Gastrocnemius medialis (tissue), 4 donors: ENCODE results near the gene RAD51B. TPM values are rescaled to one million over a fixed set of nuclear protein-coding genes. Genes with fewer than 3 reads are reported as not detected.
"Not testable (repeated sequence)": the region's sequence is repeated elsewhere in the genome, so short reads cannot be mapped to it uniquely, and the experiment has no call there.

Source experiments
- ATAC-seq, 2 donors: fragments of 150-250 bp; one replicate each; pipeline ENCODE4 v1.9.1; 2016
- DNase-seq, 2 donors: peaks; one replicate each; pipeline ENCODE4 v3.0.0-alpha.2; 2019
- H3K27ac ChIP-seq, 4 donors: fragments of 200-600 bp; sonication (generic); 1 replicate in 1 of 4; 2 replicates in 3 of 4; pipeline ENCODE4 v1.5.1; 2016 to 2018; ENCODE audit warnings: mild to moderate bottlenecking in 2 of 4, moderate library complexity in 1 of 4
- H3K27me3 ChIP-seq, 3 donors: fragments of 200-600 bp; sonication (generic) in 2 of 3; 1 replicate in 1 of 3; 2 replicates in 2 of 3; pipeline versions ENCODE4 v1.5.1 to v1.6.0; 2016 to 2019; ENCODE audit warnings: mild to moderate bottlenecking in 1 of 3, moderate library complexity in 1 of 3
- H3K36me3 ChIP-seq, 2 donors: fragments of 200-600 bp; sonication (generic) in 1 of 2; one replicate each; pipeline ENCODE4 v1.5.1; 2017 to 2018
- H3K4me1 ChIP-seq, 2 donors: fragments of 200-600 bp; sonication (generic) in 1 of 2; one replicate each; pipeline ENCODE4 v1.5.1; 2016 to 2017; ENCODE audit warnings: mild to moderate bottlenecking in 2 of 2
- H3K4me3 ChIP-seq, 4 donors: fragments of 200-600 bp; sonication (generic) in 3 of 4; 1 replicate in 1 of 4; 2 replicates in 3 of 4; pipeline ENCODE4 v1.5.1; 2016 to 2019; ENCODE audit warnings: mild to moderate bottlenecking in 2 of 4
- H3K9me3 ChIP-seq, 3 donors: fragments of 200-600 bp; sonication (generic) in 2 of 3; 1 replicate in 1 of 3; 2 replicates in 2 of 3; pipeline ENCODE4 v1.5.1; 2016 to 2019
- POLR2A ChIP-seq, 2 donors: fragments of 450-650 bp; IDR thresholded peaks; one replicate each; pipeline ENCODE4 v1.6.1; 2017; ENCODE audit warnings: antibody characterized with exemption in 2 of 2, mild to moderate bottlenecking in 2 of 2, moderate library complexity in 2 of 2
- in situ Hi-C, 4 donors: fragments of 200-750 bp; cut with MboI; loops; one replicate each; pipeline versions ENCODE4 v1.15.0 to v1.8.0; 2017; ENCODE audit warnings: low sequenced_read_pairs in 4 of 4
- intact Hi-C: fragments of 100-400 bp; cut with DNase I; formaldehyde crosslinking; loops from one replicate; pipeline ENCODE4 v1.15.1; 2023; ENCODE audit warnings: low total_unique reads
- total RNA-seq, 4 donors: library from RNA; depleted of rRNA; stranded (reverse); fragments of >200 nt; gene quantifications; one replicate each; pipeline versions ENCODE4 v1.1.0 to v1.2.3, GENCODE V29; 2016
- TF ChIP-seq, protein P1 (sequence below), 5 experiments: fragments of 450-650 bp in 3 of 5; fragments of 200-600 bp in 2 of 5; sonication (generic) in 2 of 5; IDR thresholded peaks in 4 of 5; conservative IDR thresholded peaks in 1 of 5; 1 replicate in 4 of 5; 2 replicates in 1 of 5; pipeline ENCODE4 v1.5.1; 2016 to 2019; ENCODE audit warnings: antibody characterized with exemption in 5 of 5, mild to moderate bottlenecking in 3 of 5, moderate library complexity in 3 of 5

RAD51B gene
- total RNA-seq, 4 donors from 2014 or later: 1.6 to 3.3 (median 2.4) TPM

DNA sequence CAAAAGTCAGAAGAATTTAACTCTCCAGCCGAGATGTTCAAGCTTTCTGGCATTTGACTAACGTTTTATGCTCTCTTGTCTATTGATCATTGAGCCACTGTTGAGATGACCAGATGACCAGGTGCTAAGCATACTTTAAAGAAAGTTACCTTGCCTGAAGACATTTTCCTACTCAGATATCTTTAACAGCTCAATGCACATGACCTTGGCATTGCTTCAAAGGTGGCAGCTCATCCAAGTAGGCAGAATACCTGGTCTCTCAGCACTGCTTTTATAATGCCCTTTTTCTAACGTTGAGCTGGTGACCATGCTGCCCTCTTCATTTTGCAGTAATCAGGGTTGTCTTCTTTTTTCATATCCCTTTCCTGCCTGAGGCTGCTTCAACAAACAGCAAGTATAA, 358.1 kb downstream of the RAD51B start:
- DNase-seq: no peak
- Histone ChIP-seq H3K36me3 (no peaks in the 10 kb centered on the region), H3K4me3 (no peak overlapping the region), H3K27ac (no peak overlapping the region), H3K4me1 (peaks cover 0 to 3% of the 10 kb centered on the region in 2 donors), H3K27me3 (no peaks in the 10 kb centered on the region), H3K9me3 (no peaks in the 10 kb centered on the region)
- no peak for ATAC-seq
- intact Hi-C loops (no loop called here), in situ Hi-C loops (no loop called here)
- TF ChIP-seq, protein P1, sequence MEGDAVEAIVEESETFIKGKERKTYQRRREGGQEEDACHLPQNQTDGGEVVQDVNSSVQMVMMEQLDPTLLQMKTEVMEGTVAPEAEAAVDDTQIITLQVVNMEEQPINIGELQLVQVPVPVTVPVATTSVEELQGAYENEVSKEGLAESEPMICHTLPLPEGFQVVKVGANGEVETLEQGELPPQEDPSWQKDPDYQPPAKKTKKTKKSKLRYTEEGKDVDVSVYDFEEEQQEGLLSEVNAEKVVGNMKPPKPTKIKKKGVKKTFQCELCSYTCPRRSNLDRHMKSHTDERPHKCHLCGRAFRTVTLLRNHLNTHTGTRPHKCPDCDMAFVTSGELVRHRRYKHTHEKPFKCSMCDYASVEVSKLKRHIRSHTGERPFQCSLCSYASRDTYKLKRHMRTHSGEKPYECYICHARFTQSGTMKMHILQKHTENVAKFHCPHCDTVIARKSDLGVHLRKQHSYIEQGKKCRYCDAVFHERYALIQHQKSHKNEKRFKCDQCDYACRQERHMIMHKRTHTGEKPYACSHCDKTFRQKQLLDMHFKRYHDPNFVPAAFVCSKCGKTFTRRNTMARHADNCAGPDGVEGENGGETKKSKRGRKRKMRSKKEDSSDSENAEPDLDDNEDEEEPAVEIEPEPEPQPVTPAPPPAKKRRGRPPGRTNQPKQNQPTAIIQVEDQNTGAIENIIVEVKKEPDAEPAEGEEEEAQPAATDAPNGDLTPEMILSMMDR (IDR thresholded peaks at IDR 0.05 in 4 of 5, conservative IDR thresholded peaks at IDR 0.05 in 1 of 5): no peak
- TF ChIP-seq POLR2A (IDR thresholded peaks at IDR 0.05): no peak

DNA sequence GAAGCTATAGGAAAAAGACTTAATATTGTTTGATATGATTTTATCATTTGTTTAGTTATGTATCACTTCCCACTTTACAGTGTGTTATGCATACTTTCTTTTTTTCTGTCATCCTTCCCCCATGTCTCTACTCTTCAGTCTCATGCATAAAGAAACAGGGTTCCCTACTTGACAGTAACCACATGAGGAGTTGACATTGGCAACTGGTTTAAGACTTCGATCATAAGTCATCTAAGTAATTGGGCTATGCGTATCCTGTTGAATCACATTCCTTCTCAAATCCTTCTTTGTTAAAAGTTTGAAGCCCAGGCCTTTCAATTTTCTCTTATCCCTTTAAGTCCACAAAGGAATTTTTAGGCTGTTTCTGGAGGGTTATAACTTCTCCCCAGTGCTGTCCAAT, 358.7 kb downstream of the RAD51B start:
- DNase-seq (no peak), ATAC-seq (no peak)
- Histone ChIP-seq H3K4me1 (no peaks in the 10 kb centered on the region), H3K36me3 (no peaks in the 10 kb centered on the region), H3K27me3 (no peaks in the 10 kb centered on the region), H3K4me3 (no peak overlapping the region), H3K27ac (no peak overlapping the region), H3K9me3 (no peaks in the 10 kb centered on the region)
- intact Hi-C loops: no loop called here
- in situ Hi-C loops: no loop called here
- TF ChIP-seq, protein P1 (IDR thresholded peaks at IDR 0.05 in 4 of 5, conservative IDR thresholded peaks at IDR 0.05 in 1 of 5): no peak
- TF ChIP-seq POLR2A (IDR thresholded peaks at IDR 0.05): no peak

DNA sequence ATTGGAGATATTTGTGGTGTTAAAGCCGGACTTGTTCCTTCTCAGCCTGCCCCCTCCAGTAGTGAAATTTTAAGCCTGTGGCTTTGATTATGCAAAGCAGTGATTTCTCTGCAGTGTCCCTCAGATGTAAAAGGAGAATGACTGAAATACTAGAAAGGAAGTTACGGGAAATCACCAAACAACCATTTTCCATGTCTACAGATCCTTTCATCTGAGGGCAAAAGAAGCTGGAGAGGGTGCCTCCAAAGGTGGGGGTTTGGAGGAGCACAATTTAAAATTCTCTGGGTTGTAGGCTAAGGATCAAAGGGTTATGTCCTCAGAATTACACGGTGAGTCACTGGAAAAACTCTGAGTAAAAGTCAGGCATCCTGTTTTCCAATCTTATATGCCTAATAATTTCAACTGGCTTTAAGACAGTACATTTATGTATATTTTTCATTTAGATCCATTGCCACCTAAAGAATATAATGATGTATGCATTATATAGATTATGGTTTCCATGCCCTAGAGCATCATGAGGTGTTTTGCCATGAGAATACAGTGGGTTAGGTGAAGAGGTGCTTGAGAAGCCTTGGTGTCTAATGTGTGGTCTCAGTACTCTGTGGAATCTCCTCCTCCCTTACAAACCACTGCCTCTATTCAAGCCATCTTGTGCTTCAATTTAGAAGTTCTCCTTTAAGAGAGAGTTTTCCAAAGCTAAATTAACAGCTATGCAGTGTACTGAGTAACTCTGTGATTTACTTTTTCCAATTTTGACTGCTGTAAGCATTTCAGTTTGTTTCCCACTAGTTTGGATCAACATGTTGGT, 362.1 kb downstream of the RAD51B start:
- ATAC-seq: no peak
- no peaks in the 10 kb centered on the region for H3K27me3 ChIP-seq
- TF ChIP-seq, protein P1 (IDR thresholded peaks at IDR 0.05 in 4 of 5, conservative IDR thresholded peaks at IDR 0.05 in 1 of 5): no peak
- TF ChIP-seq POLR2A (IDR thresholded peaks at IDR 0.05): no peak
- intact Hi-C loops: no loop called here
- no peaks in the 10 kb centered on the region for H3K9me3 ChIP-seq
- no peaks in the 10 kb centered on the region for H3K4me1 ChIP-seq
- no peaks in the 10 kb centered on the region for H3K36me3 ChIP-seq
- no peak overlapping the region for H3K27ac ChIP-seq
- no peak overlapping the region for H3K4me3 ChIP-seq
- in situ Hi-C loops: no loop called here
- DNase-seq: no peak

DNA sequence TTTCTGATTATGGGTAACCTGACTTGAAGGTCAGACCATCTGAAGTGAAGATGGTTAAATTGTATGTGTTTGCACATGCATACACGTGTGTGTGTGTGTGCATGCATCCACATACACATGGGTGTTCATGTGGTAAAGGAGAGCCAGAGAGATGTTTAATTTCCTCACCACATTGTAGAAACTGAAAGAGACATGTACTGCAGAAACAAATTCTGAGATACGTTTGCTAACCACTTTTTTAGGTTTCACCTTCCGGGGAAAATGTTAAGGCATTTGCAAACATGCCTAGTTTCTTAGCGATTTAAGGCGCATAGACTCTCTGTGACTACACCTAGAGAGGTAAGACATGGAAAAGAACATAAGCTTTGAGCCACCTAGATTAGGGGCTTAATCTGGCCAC, 362.9 kb downstream of the RAD51B start:
- H3K27ac ChIP-seq: no peak overlapping the region
- in situ Hi-C loops: no loop called here
- no peak for DNase-seq
- TF ChIP-seq, protein P1 (IDR thresholded peaks at IDR 0.05 in 4 of 5, conservative IDR thresholded peaks at IDR 0.05 in 1 of 5): no peak
- TF ChIP-seq POLR2A (IDR thresholded peaks at IDR 0.05): no peak
- intact Hi-C loops: no loop called here
- H3K9me3 ChIP-seq: no peaks in the 10 kb centered on the region
- H3K4me1 ChIP-seq: no peaks in the 10 kb centered on the region
- H3K4me3 ChIP-seq: no peak overlapping the region
- H3K27me3 ChIP-seq: no peaks in the 10 kb centered on the region
- H3K36me3 ChIP-seq: no peaks in the 10 kb centered on the region
- ATAC-seq: no peak

- H3K9me3 ChIP-seq, H3K27ac ChIP-seq, H3K4me1 ChIP-seq, H3K36me3 ChIP-seq, DNase-seq, in situ Hi-C loops, H3K27me3 ChIP-seq, intact Hi-C loops, ATAC-seq, H3K4me3 ChIP-seq: not testable (repeated sequence)
Measured at GRCh38 chr14:68186500-68187276, 367.1 kb downstream of the RAD51B start.
